KBM-7 (cell line): Measurements from ENCODE around the gene FAF1.

Source experiments
- DNase-seq: peaks from one replicate; pipeline ENCODE4 v3.0.0-alpha.2; 2015
- in situ Hi-C: fragments of 300-500 bp; cut with MboI; formaldehyde crosslinking; loops from 2 replicates; pipeline ENCODE4 v1.14.3; 2020; ENCODE audit warnings: low sequenced_read_pairs, low pct_unique_long_range_greater_than_20kb, mixed read lengths

The FAF1 gene

GRCh38 chr1:50684185-50684584 is 275.9 kb downstream of the FAF1 start:
- in situ Hi-C loops: no loop called here
- no peak for DNase-seq

DNA sequence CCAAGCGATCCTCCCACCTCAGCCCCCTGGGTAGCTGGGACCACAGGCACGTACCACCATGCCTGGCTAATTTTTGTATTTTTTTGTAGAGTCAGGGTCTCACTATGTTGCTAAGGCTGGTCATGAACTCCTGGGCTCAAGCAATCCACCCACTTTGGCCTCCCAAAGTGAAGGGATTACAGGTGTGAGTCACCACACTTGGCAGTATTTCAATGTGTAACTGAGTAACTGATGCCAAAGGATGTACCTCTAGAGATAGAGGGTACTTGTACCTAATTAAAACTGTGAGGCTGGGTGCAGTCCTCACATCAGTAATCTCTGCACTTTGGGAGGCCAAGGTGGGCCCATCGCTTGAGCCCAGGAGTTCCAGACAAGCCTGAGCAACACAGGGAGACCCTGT is 278.1 kb downstream of the FAF1 start:
- in situ Hi-C loops: no loop called here
- DNase-seq: no peak

- DNase-seq: no peak
- in situ Hi-C loops: no loop called here
Measured at GRCh38 chr1:50667710-50668356, 292.2 kb downstream of the FAF1 start.

GRCh38 chr1:50667272-50667671 is 292.8 kb downstream of the FAF1 start:
- DNase-seq: no peak
- in situ Hi-C loops: no loop called here

DNA sequence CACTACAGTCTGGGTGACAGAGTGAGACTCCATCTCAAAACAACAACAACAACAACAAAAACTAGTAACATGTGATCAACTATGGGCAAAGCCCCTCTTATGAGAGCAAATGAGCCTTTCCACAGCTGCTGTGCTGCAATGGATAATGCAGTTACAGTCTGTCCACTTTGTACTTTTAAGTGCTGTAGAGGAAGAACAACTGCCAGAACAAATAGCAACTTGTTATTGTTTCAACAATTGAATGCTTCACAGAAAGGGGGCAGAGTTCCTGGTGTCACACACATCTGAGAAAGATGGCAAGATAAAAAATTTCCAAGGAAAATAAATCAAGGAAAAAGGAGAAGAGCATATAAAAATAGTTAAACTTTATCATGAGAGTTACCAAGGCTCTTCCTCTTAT is 293.2 kb downstream of the FAF1 start:
- in situ Hi-C loops: no loop called here

GRCh38 chr1:50665413-50665812 is 294.7 kb downstream of the FAF1 start:
- DNase-seq: no peak
- in situ Hi-C loops: no loop called here

More for the DNA sequence above, 293.2 kb downstream of the FAF1 start:
- DNase-seq: no peak

DNA sequence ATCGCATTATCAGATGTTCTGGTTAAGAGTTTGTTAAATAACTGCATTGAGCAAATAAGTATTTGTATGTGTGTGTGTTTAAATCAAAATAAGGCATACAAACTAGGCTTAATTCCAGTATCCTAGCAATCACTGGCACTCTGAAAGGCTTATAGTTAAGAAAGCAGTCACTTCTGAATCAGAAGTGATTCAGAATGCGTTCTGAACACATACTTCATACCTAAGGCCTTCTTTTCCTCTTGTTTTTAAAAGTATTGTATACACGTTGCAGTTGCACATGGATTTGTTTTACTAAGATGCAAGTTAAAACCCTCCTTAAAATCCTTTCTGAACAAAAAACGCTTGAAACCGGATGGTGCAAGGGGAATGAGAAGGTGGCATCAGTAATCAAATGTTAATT is 298.4 kb downstream of the FAF1 start:
- DNase-seq: no peak
- in situ Hi-C loops: no loop called here

GRCh38 chr1:50659107-50659662 is 300.9 kb downstream of the FAF1 start:
- no peak for DNase-seq
- in situ Hi-C loops: no loop called here

- DNase-seq: no peak
- in situ Hi-C loops: no loop called here
Measured at GRCh38 chr1:50658459-50659076, 301.5 kb downstream of the FAF1 start.

- in situ Hi-C loops: no loop called here
- DNase-seq: no peak
Measured at GRCh38 chr1:50656931-50657330, 303.1 kb downstream of the FAF1 start.

- in situ Hi-C loops: no loop called here
- no peak for DNase-seq
Measured at GRCh38 chr1:50651476-50652263, 308.4 kb downstream of the FAF1 start.

DNA sequence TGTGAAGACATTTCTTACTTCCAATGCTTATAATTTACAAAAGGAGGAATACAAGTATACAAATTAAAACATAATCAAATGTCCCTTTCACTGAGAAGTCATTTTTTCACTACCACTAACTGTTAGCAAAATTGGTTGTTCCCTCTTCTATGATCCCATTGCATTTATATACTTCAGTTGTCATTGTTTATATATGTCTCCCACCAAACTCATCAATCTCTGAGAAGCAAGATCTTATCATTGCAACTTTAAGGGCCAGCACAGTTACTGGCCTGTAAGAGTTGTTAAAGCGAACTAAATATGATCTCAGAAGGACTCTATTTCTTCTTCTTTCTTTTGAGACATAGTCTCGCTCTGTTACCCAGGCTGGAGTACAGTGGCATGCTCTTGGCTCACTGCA is 313.5 kb downstream of the FAF1 start:
- DNase-seq: no peak
- in situ Hi-C loops: no loop called here

DNA sequence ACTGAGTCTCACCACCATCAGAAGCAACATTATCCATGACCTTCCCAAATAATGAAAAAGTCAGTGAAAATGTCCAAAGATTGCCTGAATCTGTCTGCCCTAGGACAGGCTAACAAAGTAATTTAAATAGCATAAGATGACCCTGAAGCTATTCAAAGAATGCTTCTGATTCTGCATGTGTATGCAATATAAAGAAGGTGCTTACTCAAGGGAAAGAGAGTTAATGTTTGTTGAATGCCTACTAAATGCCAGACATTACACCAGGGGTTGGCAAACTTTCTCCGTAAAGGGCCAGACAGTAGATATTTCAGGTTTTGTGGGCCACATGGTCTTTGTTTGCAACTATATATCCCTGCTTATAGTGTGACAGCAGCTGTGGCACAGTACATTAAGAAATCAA is 314.9 kb downstream of the FAF1 start:
- no peak for DNase-seq
- in situ Hi-C loops: no loop called here

- no peak for DNase-seq
- in situ Hi-C loops: no loop called here
Measured at GRCh38 chr1:50644447-50645105, 315.5 kb downstream of the FAF1 start.

DNA sequence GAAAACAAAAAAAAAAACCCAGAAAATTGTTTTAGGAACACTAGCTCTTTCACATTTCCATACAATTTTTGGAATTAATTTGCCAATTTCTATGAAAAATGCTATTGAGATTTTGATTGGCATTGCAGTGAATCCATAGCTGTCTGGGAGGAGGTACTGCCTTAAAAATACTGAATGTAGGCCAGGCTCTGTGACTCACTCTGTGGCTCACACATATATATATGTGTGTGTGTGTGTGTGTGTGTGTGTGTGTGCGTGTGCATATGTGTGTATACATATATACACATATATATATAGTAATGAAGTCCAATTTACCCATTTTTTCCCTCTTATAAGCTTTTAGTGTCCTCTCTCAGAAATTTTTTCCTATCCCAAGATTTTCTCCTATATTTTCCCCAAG is 322.6 kb downstream of the FAF1 start:
- in situ Hi-C loops: no loop called here
- no peak for DNase-seq

DNA sequence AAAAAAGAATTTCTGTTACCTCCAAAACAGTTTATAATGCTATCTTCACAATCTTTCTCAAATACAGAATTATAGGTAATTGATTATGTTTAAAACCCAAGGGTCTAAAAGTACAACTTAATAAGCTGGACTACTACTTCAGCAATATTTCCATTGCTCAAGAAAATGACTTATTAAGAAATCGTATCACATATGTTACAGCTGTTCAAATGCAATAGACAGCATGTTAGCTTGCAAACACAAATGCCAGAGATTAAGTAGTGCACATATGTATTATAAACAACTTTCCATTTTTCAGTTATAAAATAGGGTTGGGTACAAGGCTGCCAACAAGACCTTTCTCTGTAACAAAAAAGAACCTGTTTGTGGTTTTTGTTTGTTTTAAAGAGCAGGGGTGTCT is 325.8 kb downstream of the FAF1 start:
- in situ Hi-C loops: no loop called here
- no peak for DNase-seq

- DNase-seq: no peak
- in situ Hi-C loops: no loop called here
Measured at GRCh38 chr1:50633465-50633864, 326.6 kb downstream of the FAF1 start.

- in situ Hi-C loops: no loop called here
- DNase-seq: no peak
Measured at GRCh38 chr1:50631161-50631560, 328.9 kb downstream of the FAF1 start.

GRCh38 chr1:50622259-50622658 is 337.8 kb downstream of the FAF1 start:
- DNase-seq: no peak
- in situ Hi-C loops: loop anchor here (25.0 kb wide), 1 partner anchor 260 kb away; no protein-coding TSS in a partner anchor
